Measurements from ENCODE around the gene VMP1. TPM values are rescaled to one million over a fixed set of nuclear protein-coding genes. Genes with fewer than 3 reads are reported as not detected.
A peak's percentile ranks its signal among the peaks of the same experiment; 100 is the strongest.

The VMP1 gene
- total and polyA plus RNA-seq, 2 donors (not counting 1 experiment from before 2014, with no cell fraction given) = 20.4 to 83.5 TPM

DNA sequence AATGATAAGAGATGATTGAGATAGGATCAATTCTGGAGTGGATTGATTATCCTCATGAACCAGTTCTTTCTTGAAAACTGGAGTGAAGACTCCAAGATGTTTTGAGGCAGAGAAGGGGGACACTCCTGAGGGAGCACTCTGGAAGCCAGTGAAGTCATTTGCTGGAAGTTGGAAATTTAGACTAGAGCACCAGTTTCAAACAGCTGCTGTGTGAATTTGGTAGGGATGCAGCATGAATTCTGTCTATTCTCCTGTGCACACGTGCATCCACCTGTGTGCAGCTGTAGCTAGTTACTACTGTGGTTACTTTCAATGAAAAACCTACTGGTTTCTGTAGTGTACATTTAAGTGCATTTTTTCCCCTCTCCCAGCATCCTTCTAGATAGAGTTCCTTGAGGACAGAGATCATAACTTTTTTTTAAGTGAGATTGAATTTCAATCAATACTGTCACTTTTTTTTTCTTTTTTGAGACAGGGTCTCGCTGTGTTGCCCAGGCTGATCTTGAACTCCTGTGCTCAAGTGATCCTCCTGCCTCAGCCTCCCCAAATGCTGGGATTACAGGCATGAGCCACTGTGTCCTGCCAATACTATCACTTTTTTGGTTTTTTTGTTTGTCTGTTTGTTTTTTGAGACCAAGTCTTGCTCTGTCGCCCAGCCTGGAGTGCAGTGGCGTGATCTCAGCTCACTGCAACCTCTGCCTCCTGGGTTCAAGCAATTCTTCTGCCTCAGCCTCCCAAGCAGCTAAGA is 119.4 kb downstream of the VMP1 start:
- Histone ChIP-seq H3K9me3 (ENCODE audit: control extremely low read depth in 1 of 3, control insufficient read depth in 2 of 3, insufficient read depth in 1 of 3, low read length in 2 of 3) (no peaks in the 10 kb centered on the region), H2AFZ (ENCODE audit: insufficient read depth, low read depth, low read length, poor library complexity, severe bottlenecking) (no peak overlapping the region), H3K4me2 (replicated peaks; ENCODE audit: low read depth, low read length, poor library complexity, severe bottlenecking) (peak overlapping the region; percentile 41), H3K27me3 (replicated peaks in 1 of 4; ENCODE audit: control extremely low read depth in 1 of 4, control insufficient read depth in 3 of 4, insufficient read depth in 4 of 4, low read length in 3 of 4) (no peaks in the 10 kb centered on the region), H3K9ac (ENCODE audit: low read length) (peak overlapping the region; percentile 3), H4K20me1 (ENCODE audit: control insufficient read depth, insufficient read depth, low read length, poor library complexity, severe bottlenecking) (no peaks in the 10 kb centered on the region), H3K79me2 (ENCODE audit: control insufficient read depth, insufficient read depth, low read length) (peaks cover 6% of the 10 kb centered on the region), H3K36me3 (replicated peaks in 1 of 2; ENCODE audit: control extremely low read depth in 1 of 2, control insufficient read depth in 1 of 2, extremely low read depth in 1 of 2, insufficient read depth in 2 of 2, low read length in 1 of 2) (peaks cover 0 to 6% of the 10 kb centered on the region in 2 experiments), H3K4me1 (ENCODE audit: control insufficient read depth in 2 of 2, insufficient read depth in 2 of 2, low read length in 2 of 2) (peaks cover 42 to 56% of the 10 kb centered on the region in 2 donors), H3K4me3 (ENCODE audit: control extremely low read depth in 1 of 5, extremely low read depth in 1 of 5, insufficient read depth in 1 of 5, low read depth in 2 of 5, low read length in 4 of 5) (no peak overlapping the region), H3K27ac (ENCODE audit: low read length in 2 of 2) (no peak overlapping the region)
- WGBS (ENCODE audit: insufficient coverage) = 82% methylated on average over 3 of the region's 4 CpGs
- no peaks in the 10 kb centered on the region for H3K27me3 Mint-ChIP-seq
- no peaks in the 10 kb centered on the region for H3K9me3 Mint-ChIP-seq (ENCODE audit: insufficient read depth)
- ChIA-PET POLR2A (interaction anchor here (0.6 to 0.7 kb wide), 3 partner anchors 10 to 72 kb away, joined by 3 read pairs; no protein-coding TSS in a partner anchor), CTCF (interaction anchor here (1.0 to 2.4 kb wide), 6 partner anchors 11 to 73 kb away, joined by 3 to 15 read pairs (median 6); no protein-coding TSS in a partner anchor)
- no peak for TF ChIP-seq EZH2 (IDR thresholded peaks at IDR 0.05; ENCODE audit: borderline replicate concordance, insufficient read depth, low read depth, low read length, poor library complexity, severe bottlenecking)
- TF ChIP-seq CTCF (IDR thresholded peaks at IDR 0.05) = no peak
- no peak overlapping the region for H3K27ac Mint-ChIP-seq
- peaks cover 59% of the 10 kb centered on the region for H3K4me1 Mint-ChIP-seq
- DNase-seq (no peak), ATAC-seq (ENCODE audit: low read depth) (no peak)
- peak overlapping the region; percentile 44 for H3K4me3 Mint-ChIP-seq
- intact Hi-C loops (cut with micrococcal nuclease) = no loop called here

Data from B cell (primary cell).